Left lung (tissue), 10 donors: ENCODE measurements around the gene DEDD2. TPM values are rescaled to one million over a fixed set of nuclear protein-coding genes. Genes with fewer than 3 reads are reported as not detected.

Source experiments
- ATAC-seq: fragments of 200-7000 bp; cut with Tn5 transposase; one replicate; pipeline ENCODE4 v1.9.1; 2020; ENCODE audit warnings: moderate library complexity
- DNase-seq, 4 donors: peaks; one replicate each; pipeline ENCODE4 v3.0.0-alpha.2; 2013 to 2020
- H3K27ac ChIP-seq, 2 donors: fragments of 200-600 bp; sonication (generic) in 1 of 2; one replicate each; pipeline versions ENCODE4 v1.5.0 to v1.8.0; 2020 to 2021
- H3K27me3 ChIP-seq, 2 donors: fragments of 200-600 bp; sonication (generic) in 1 of 2; one replicate each; pipeline versions ENCODE4 v1.5.0 to v1.8.0; 2020 to 2021
- H3K36me3 ChIP-seq, 2 donors: fragments of 200-600 bp; sonication (generic) in 1 of 2; one replicate each; pipeline versions ENCODE4 v1.5.0 to v1.8.0; 2020 to 2021
- H3K4me1 ChIP-seq, 2 donors: fragments of 200-600 bp; one replicate each; pipeline ENCODE4 v1.8.0; 2021
- H3K4me3 ChIP-seq, 2 donors: fragments of 200-600 bp; sonication (generic) in 1 of 2; one replicate each; pipeline versions ENCODE4 v1.5.0 to v1.8.0; 2020 to 2021; ENCODE audit warnings: mild to moderate bottlenecking in 1 of 2
- H3K9me3 ChIP-seq, 2 donors: fragments of 200-600 bp; sonication (generic) in 1 of 2; one replicate each; pipeline versions ENCODE4 v1.5.0 to v1.8.0; 2020 to 2021
- CTCF ChIP-seq, 2 donors: fragments of 200-600 bp; sonication (generic) in 1 of 2; IDR thresholded peaks; one replicate each; pipeline versions ENCODE4 v1.5.0 to v1.8.0; 2021; ENCODE audit warnings: antibody characterized with exemption in 2 of 2
- intact Hi-C, 2 donors: fragments of 100-400 bp; cut with DNase I; formaldehyde crosslinking; loops; one replicate each; pipeline versions ENCODE4 v1.11.2 to v1.14.2; 2022
- polyA plus RNA-seq, 6 donors: library from polyadenylated mRNA; unstranded; fragments of 120-200 nt; gene quantifications; one replicate each; pipeline ENCODE4 v1.2.1, GENCODE V29; 2013; ENCODE audit not compliant: insufficient read length in 6 of 6
- total RNA-seq, 2 donors: library from RNA; stranded (reverse); fragmentation: NEBNext Ultra II Directional; extraction: Animal tissue kit (Norgen Biotek cat#: 25700); gene quantifications; one replicate each; pipeline ENCODE4 v1.2.1, GENCODE V29; 2021
- donor health status: DM: no; HTN: yes; CAD: no.
- donor health status: DM: no; HTN: no; CAD: no.

The DEDD2 gene
- total and polyA plus RNA-seq, 8 donors: 15.7 to 34.8 (median 21.0) TPM

- no peak for DNase-seq
- intact Hi-C loops: no loop called here
- Histone ChIP-seq H3K4me1 (no peaks in the 10 kb centered on the region), H3K36me3 (no peaks in the 10 kb centered on the region), H3K9me3 (no peaks in the 10 kb centered on the region), H3K27ac (no peak overlapping the region), H3K4me3 (no peak overlapping the region), H3K27me3 (peaks cover 0 to 78% of the 10 kb centered on the region in 2 donors)
- no peak for TF ChIP-seq CTCF (IDR thresholded peaks at IDR 0.05)
- no peak for ATAC-seq
Observed at GRCh38 chr19:42152910-42153671, 64.4 kb downstream of the DEDD2 start.

- intact Hi-C loops: no loop called here
- Histone ChIP-seq H3K9me3 (no peaks in the 10 kb centered on the region), H3K27ac (no peak overlapping the region), H3K4me3 (no peak overlapping the region), H3K36me3 (no peaks in the 10 kb centered on the region), H3K27me3 (peaks cover 0 to 88% of the 10 kb centered on the region in 2 donors), H3K4me1 (no peaks in the 10 kb centered on the region)
- no peak for TF ChIP-seq CTCF (IDR thresholded peaks at IDR 0.05)
- ATAC-seq (no peak), DNase-seq (no peak)
Observed at GRCh38 chr19:42151782-42152684, 65.4 kb downstream of the DEDD2 start.

GRCh38 chr19:42150911-42151361 is 66.5 kb downstream of the DEDD2 start:
- intact Hi-C loops: no loop called here
- Histone ChIP-seq H3K36me3 (no peaks in the 10 kb centered on the region), H3K4me1 (no peaks in the 10 kb centered on the region), H3K4me3 (no peak overlapping the region), H3K9me3 (no peaks in the 10 kb centered on the region), H3K27ac (no peak overlapping the region), H3K27me3 (peaks cover 0 to 91% of the 10 kb centered on the region in 2 donors)
- no peak for DNase-seq
- ATAC-seq: no peak
- no peak for TF ChIP-seq CTCF (IDR thresholded peaks at IDR 0.05)

- peaks cover 0 to 91% of the 10 kb centered on the region in 2 donors for H3K27me3 ChIP-seq
- no peak overlapping the region for H3K27ac ChIP-seq
- H3K4me3 ChIP-seq: no peak overlapping the region
- H3K4me1 ChIP-seq: no peaks in the 10 kb centered on the region
- no peak for DNase-seq
- TF ChIP-seq CTCF (IDR thresholded peaks at IDR 0.05): no peak
- ATAC-seq: no peak
- H3K9me3 ChIP-seq: no peaks in the 10 kb centered on the region
- no peaks in the 10 kb centered on the region for H3K36me3 ChIP-seq
- intact Hi-C loops: no loop called here
Observed at GRCh38 chr19:42150364-42150763, 67.1 kb downstream of the DEDD2 start.
